ENCODE measurements around the gene JCAD.

Gene JCAD

DNA sequence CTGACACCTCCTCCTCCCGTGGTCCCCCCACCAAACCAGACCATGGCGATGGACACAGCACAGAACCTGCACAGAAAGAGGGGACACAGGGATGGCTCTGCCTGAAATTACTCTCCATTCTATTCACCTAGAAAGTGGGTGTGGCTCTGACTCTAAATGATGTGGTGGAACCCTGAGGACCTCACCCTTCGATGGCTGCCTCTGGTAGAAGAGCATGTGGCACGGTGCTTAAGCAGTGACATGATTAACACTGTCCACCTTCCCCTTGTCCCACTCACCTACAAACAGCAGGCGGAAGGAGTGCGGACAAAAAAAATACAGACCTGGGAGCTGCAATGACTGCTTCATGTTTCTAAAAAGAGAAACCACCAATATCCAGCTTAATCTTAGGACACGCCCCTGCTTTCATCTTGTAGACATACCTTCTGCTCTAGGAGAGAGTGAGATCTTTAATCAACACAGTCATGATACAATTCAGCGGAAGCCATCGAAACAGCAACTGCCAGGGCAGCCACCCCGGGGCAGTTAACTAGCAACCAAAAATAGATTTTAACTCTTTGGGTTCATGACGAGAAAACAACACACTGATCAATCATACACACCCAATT, 11.4 kb downstream of the JCAD start:
- no peak for FAIRE-seq
- no peak for DNase-seq (ENCODE audit: low spot score)

DNA sequence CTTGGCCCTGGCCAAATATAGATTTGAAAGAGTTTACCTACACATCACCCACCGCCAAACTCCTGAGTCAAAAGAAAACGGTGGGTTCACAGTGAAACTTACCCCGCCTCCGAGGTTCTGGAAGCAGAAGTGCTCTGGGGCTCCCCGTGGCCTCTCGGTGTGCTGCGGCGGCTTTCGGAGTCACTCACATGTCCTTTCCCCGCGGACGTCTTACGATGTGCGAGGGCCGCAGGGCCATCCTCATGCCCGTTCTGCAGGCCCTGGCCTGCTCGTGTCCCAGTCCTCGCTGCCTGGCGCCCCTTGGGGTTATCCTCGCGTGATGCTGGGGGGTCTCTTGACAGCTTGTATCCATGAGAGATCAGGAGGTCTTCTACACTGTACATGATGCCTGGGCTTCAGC, 12.0 kb downstream of the JCAD start:
- FAIRE-seq (no peak), DNase-seq (ENCODE audit: low spot score) (no peak)

- no peak for FAIRE-seq
- DNase-seq (ENCODE audit: low spot score), result no peak
Measured at GRCh38 chr10:30046476-30046875, 12.9 kb downstream of the JCAD start.

DNA sequence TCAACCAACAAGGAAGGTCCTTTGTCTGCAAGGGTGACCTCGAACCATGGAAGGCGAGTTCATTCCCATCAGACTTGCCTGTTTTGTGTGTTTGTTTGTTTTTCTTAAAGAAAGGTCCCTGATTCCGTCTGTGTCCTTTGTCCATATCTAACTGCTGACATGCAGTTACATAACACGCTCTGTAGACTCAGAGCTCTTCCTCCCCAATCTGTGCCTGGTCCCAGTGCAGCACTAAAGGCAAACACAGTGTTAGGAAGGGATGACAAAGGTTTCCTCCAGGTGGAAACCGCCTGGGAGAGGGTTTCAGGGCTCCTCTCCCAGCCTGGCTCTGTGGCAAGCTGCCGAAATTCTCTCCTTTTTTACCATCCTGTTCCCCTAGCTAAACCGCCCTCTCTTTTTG, 13.4 kb downstream of the JCAD start:
- DNase-seq (ENCODE audit: low spot score), result no peak
- no peak for FAIRE-seq

DNA sequence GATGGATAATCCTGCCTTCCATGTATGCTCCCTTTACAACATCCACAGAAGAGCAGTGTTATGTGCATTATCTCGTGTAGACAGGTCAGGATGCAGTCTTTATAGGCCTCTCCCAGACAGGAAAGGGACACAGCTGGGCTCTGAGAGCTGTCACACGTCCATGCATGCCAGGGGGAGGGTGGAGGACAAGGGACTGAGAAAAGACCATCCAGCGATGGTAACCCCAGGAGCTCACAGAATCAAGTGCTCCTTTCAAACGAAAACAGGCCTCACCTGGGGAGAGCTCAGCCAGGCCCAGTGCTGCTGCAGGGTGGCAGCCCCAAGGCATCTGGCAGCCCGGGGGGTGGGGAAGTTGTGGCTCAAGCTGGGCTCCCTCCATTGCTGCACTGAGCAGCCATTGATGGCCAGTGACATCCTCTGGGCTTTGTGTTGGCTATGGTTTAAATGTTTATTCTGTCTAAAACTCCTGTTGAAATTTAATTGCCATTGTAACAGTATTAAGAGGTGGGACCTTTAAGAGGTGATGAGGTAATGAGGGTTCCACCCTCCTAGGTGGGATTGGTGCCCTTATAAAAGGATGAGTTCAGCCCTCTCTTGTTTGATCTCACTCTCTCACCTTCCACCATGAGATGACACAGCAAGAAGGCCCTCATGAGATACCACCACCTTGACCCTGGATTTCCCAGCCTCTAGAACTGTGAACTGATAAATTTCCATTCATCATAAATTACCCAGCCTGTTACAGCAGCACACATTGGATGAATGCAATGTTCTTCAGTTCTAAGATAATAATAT, 15.7 kb downstream of the JCAD start:
- no peak for DNase-seq (ENCODE audit: low spot score)
- peak; percentile 63 for FAIRE-seq

DNA sequence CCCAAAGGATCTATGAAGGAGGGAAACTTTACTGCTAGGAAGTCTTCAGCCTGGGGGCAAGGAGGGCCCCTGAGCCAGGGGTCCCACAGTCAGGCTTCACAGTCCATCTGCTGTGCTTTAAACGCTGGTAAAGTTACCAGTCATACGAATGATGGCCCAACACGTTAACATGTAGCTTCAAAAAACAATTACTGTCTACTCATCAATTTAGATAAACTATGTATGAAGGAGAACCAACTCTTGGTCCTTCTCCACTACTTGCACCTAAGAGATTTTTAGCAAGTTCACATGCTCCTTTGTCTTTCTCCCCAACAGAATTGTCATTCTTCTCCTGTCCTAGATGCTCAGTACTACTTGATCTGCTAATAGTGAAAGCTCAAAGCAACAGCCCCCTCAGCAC, 16.6 kb downstream of the JCAD start:
- no peak for FAIRE-seq

DNA sequence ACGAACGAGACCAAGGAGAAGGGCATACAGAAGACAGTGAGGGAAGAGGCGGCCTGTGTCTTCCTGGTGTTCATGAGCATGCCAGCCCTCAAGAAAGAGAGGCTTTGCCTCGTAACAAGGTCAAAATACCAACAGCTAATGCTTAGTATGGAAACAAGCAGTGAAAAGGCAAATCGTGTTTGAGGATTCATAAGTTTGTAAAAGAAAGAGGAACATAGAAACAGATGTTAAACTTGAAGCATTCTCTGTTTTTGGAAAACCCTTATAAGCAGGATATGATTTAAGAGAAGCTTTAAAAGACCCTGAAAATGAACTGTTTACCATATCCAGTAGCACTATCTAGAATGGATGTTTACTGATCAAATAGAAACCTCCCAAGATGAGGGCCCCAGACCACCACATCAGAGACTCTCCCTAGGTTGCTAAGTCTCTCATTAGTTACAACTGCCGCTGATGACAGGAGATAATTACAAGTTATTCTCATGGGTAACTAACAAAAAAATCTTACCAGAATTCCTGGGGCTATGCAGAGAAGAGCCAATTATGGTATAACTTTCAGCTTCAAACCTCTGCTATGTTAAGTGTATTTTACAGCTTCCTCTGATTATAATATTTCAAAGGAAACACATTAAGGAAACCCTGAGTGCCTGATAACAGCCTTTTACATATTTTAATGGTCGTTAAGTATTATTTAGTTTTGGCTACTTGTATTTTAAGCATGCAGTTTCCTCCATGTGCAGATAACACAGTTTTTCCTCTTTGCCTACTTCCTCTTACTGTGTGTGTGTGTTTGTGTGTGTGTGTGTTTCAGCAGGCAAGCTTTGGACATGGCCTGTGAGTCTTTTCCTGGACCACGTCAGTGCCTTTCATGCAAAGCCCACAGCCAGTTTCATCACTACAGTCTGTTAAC, 17.9 kb downstream of the JCAD start:
- no peak for FAIRE-seq
- no peak for DNase-seq (ENCODE audit: low spot score)

More for the DNA sequence above, 16.6 kb downstream of the JCAD start:
- DNase-seq (ENCODE audit: low spot score), result no peak

DNA sequence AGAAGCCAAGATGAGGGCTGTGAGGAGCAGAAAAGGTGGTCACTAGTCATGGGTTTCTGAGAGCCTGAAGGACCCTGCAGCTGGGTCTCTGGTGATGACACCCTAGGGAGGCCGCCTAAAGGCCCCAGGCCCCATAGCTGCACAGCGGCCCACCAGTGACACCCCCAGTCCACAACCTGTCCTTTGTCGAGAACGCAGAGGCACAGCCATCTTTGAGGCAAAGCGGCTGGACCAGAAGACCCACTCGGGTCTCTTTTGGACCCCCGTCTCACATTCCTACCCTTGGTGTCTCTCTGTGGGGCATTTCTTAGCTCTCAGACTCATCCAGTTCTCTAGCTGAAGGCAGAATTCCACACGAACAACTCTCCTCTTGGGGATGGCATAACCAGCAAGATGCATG, 18.8 kb downstream of the JCAD start:
- DNase-seq (ENCODE audit: low spot score), result no peak
- FAIRE-seq, result no peak

DNA sequence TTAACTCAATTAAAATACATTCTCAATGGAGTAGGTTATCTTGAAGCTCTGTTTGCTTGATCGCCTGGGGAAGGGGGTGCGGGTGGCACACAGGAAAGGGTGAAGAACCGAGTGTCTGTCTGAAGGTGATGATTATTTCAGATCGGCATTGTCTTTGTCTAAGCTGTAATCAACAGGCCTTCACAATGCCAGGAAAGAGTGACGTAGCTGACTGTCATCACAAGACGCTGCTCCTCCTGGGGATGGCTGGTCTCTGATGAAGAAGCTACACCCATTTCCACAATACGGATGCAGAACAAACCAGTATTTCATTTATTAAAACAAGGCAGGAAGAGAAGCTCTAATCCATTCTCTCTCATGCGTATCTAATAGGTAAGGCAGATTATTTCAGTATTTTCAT, 19.4 kb downstream of the JCAD start:
- DNase-seq (ENCODE audit: low spot score) (no peak), FAIRE-seq (no peak)

DNA sequence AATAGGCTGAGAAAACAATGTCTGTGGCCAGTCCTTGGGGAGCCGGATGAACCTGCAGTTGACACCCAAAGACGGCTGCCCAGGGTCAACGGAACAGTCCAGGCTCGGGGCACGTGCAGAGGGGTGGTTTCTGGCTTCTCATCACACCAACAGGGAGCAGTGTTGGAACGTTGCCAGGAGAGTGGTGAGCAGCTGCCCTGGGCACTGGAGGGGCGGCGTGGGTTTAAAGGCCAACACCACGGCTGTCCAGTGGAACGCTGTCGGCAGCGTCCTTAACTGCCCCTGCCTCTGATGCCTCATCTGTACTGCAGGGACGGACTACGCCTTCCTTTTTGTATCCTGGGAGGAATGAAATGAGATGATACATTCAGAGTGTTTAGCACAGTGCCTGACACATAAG, 19.8 kb downstream of the JCAD start:
- DNase-seq (ENCODE audit: low spot score) (no peak), FAIRE-seq (no peak)

DNA sequence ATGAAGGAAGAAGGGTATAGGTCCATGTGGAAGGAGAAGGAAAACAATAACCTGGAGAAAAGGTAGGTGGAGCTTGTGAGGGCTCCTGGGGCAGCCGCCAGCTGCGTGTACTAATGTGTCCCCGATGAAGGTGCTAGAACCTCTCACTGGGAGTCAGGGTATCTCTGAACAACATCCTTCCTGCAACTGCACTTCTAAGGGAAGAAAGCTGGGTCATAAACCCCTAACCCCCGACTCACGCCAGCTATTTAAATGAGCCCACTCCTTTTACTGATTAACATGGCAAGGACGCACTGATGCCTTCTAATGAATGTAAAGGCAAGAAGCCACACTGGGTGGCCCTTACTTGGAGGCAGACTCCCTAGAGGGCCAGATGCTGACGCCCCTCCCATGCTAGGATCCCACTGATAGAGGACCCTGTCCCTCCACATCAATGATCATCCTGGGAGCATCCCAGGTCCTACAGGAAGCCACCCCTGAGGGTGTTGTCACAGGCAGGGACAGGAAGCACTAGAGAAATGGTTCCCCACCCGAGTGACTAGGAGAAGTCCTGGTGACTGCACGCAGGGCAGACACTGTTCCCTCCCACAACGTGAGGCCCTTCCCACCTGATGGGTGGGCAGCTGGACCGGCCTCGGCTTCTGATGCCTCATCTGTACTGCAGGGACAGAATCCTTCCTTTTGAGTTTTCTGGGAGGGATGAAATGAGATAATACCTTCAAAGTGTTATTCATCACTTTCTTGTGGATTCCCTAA, 20.4 kb downstream of the JCAD start:
- DNase-seq (ENCODE audit: low spot score), result no peak
- FAIRE-seq, result no peak

DNA sequence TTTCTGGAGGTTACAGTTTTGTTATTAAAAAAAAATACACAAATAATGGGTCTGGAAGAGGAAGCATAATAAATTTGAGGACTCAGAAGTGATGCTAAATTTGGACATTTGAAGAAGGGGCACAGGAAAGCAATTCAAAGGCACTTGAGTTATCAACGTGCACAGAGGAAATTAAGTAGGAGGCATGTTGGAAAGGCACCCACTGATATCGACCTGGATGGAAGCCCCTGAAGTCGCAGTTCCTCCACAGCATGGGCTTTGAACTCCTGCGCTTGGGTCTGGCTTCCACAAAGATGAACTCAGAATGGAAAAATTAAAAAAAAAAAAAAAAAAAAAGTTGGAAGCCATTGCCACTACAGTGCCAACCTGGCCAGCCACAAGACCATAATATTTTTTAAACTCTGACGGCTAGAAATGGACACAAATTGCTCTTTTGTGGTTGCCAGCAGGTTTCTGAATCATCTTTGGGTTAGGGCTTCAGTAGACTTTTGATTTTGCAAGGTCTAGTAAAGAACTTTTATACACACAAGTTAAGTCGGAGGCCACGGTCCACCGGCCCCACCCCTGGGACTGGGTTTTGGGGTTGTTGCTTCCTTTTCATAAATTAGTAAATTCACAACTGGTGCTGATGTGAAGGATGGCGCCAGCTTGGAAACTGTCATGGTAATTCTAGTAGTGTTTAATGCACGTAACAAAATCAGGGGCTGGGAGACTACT, 21.6 kb downstream of the JCAD start:
- FAIRE-seq (no peak), DNase-seq (ENCODE audit: low spot score) (no peak)

DNA sequence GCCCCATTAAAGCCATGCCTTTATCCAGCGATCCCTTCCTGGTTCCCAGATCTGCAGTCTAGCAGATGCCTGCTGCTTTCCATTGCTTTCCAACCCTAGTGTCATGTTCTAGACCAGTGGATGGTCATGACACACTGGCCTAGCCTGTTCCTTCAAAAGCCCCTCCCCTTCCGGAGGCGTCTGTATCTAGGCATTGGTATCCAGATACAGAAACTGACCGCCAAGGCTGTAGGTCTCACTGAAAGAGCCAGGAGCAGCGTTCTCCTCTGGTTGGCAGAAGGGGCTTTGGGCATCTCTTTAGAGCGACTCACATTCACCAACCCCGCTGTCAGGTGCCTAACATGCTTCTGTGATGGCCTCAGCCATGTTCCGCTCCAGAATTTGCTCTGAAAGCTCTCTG, 22.6 kb downstream of the JCAD start:
- DNase-seq (ENCODE audit: low spot score) (no peak), FAIRE-seq (no peak)

DNA sequence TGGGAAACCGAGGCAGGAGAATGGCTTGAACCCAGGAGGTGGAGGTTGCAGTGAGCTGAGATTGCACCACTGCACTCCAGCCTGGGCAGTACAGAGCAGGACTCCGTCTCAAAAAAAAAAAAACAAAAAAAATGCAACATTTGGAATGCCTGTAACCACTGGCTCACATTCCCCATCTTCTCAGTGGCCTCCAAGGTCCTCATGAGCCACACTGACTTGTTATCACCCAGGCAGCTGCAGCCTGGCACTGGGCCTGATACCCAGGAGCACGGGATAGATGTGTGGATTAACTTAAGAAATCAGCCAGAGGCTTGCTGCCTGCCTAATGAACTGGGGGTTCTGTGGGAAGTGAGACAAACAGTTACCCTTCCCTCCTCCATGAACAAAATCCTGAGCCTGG, 23.0 kb downstream of the JCAD start:
- FAIRE-seq (no peak), DNase-seq (ENCODE audit: low spot score) (no peak)

DNA sequence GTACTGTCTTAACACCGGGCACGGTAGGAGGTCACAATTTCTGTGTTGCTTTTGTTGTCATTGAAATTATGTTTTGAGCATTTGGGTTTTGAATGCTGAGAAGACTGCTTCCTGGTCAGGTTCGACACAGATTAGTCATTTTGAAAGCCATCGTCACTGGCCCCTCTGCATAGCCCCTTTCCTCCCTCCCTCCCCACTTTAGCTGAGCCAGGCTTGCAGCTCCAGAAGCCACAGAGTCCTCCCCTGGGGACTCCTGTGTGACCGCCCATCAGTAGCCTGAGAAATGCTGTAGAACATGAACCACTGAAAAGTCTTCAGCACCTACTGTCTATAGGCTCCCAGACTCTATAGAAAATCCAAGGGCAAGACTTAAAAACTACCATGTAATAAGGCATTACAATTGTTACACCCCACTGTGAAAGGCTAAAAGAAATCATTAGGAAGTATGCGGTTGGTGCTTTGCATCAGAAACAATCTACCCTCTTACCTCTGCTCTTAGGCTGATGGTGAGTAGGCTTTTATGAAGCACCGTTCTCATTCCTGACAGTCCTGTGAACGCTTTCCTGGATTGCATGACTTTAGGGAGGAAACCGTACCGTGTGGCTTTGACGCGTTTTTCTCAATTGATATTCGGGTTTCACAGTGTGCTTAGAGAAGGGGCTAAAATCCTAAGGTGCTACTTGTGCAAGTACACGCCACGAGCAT, 24.8 kb downstream of the JCAD start:
- FAIRE-seq (no peak), DNase-seq (ENCODE audit: low spot score) (no peak)

DNA sequence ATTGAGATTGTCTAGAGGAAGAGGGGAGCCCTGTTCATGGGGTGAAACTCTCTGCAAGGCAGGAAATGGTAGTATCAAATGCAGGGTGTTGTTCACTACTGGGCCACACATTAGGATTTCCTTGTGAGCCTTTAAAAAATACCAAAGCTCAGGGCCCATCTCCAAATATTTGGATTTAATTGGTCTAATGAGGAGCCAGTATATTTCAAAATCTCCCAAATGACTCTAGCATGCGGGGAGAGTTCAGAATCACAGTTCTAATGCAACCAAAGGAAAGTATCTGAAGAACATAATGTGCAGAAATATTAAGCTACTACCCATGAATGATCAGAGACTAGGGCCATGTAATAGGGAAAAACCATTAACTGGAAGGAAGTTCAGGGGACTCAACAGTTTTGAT, 27.3 kb downstream of the JCAD start:
- no peak for FAIRE-seq

GRCh38 chr10:30029872-30030256, 29.5 kb downstream of the JCAD start:
- DNase-seq (ENCODE audit: low spot score) (no peak), FAIRE-seq (no peak)

More for the DNA sequence above, 27.3 kb downstream of the JCAD start:
- DNase-seq (ENCODE audit: low spot score), result no peak

GRCh38 chr10:30029164-30029871, 30.1 kb downstream of the JCAD start:
- FAIRE-seq (no peak), DNase-seq (ENCODE audit: low spot score) (no peak)

GRCh38 chr10:30028738-30029030, 30.7 kb downstream of the JCAD start:
- FAIRE-seq, result no peak
- DNase-seq (ENCODE audit: low spot score), result no peak

Data from urothelium cell line (cell line).